ENCODE results near the gene NLRC5. TPM values are rescaled to one million over a fixed set of nuclear protein-coding genes. Genes with fewer than 3 reads are reported as not detected.

NLRC5 gene
- total RNA-seq, 4 donors from 2014 or later: 47.6 to 314 (median 80.8) TPM

GRCh38 chr16:57071831-57072582, 82.7 kb downstream of the NLRC5 start:
- H3K36me3 ChIP-seq: peaks cover 0 to 36% (median 0%) of the 10 kb centered on the region in 3 donors
- no peak for DNase-seq
- H3K4me3 ChIP-seq: no peak overlapping the region
- H3K9me3 ChIP-seq: no peaks in the 10 kb centered on the region
- no peaks in the 10 kb centered on the region for H3K4me1 ChIP-seq
- no peak for TF ChIP-seq CTCF (IDR thresholded peaks at IDR 0.05)
- no peak for TF ChIP-seq POLR2A (IDR thresholded peaks at IDR 0.05)
- H3K27me3 ChIP-seq: no peaks in the 10 kb centered on the region
- H3K27ac ChIP-seq: no peak overlapping the region

GRCh38 chr16:57072616-57073275, 83.4 kb downstream of the NLRC5 start:
- H3K27me3 ChIP-seq: no peaks in the 10 kb centered on the region
- H3K27ac ChIP-seq: no peak overlapping the region
- no peak for DNase-seq
- TF ChIP-seq POLR2A (IDR thresholded peaks at IDR 0.05) (no peak), CTCF (IDR thresholded peaks at IDR 0.05) (no peak)
- H3K4me3 ChIP-seq: no peak overlapping the region
- H3K9me3 ChIP-seq: no peaks in the 10 kb centered on the region
- H3K4me1 ChIP-seq: no peaks in the 10 kb centered on the region
- peaks cover 0 to 30% (median 0%) of the 10 kb centered on the region in 3 donors for H3K36me3 ChIP-seq

GRCh38 chr16:57077714-57078113, 88.4 kb downstream of the NLRC5 start:
- H3K27me3 ChIP-seq: no peaks in the 10 kb centered on the region
- TF ChIP-seq POLR2A (IDR thresholded peaks at IDR 0.05): no peak
- no peak for TF ChIP-seq CTCF (IDR thresholded peaks at IDR 0.05)
- peaks cover 0 to 39% (median 0%) of the 10 kb centered on the region in 3 donors for H3K36me3 ChIP-seq
- DNase-seq: no peak
- no peak overlapping the region for H3K27ac ChIP-seq
- H3K4me1 ChIP-seq: no peaks in the 10 kb centered on the region
- H3K4me3 ChIP-seq: no peak overlapping the region
- no peaks in the 10 kb centered on the region for H3K9me3 ChIP-seq

- H3K4me1 ChIP-seq: peaks cover 0 to 9% (median 2%) of the 10 kb centered on the region in 4 donors
- no peak for DNase-seq
- H3K27ac ChIP-seq: no peak overlapping the region
- TF ChIP-seq CTCF (IDR thresholded peaks at IDR 0.05) (no peak), POLR2A (IDR thresholded peaks at IDR 0.05) (no peak)
- no peaks in the 10 kb centered on the region for H3K27me3 ChIP-seq
- H3K4me3 ChIP-seq: no peak overlapping the region
- no peaks in the 10 kb centered on the region for H3K9me3 ChIP-seq
- peaks cover 0 to 21% (median 0%) of the 10 kb centered on the region in 3 donors for H3K36me3 ChIP-seq
Measured at GRCh38 chr16:57081744-57082143, 92.4 kb downstream of the NLRC5 start.

- peaks cover 0 to 9% (median 2%) of the 10 kb centered on the region in 4 donors for H3K4me1 ChIP-seq
- no peaks in the 10 kb centered on the region for H3K27me3 ChIP-seq
- peaks cover 0 to 19% (median 0%) of the 10 kb centered on the region in 3 donors for H3K36me3 ChIP-seq
- DNase-seq: no peak
- no peak overlapping the region for H3K27ac ChIP-seq
- no peak for TF ChIP-seq CTCF (IDR thresholded peaks at IDR 0.05)
- TF ChIP-seq POLR2A (IDR thresholded peaks at IDR 0.05): no peak
- H3K9me3 ChIP-seq: no peaks in the 10 kb centered on the region
- no peak overlapping the region for H3K4me3 ChIP-seq
Measured at GRCh38 chr16:57082664-57083063, 93.3 kb downstream of the NLRC5 start.

Measured in Peyer's patch (tissue), 4 donors.